ENCODE results near the gene CASR. TPM values are rescaled to one million over a fixed set of nuclear protein-coding genes. Genes with fewer than 3 reads are reported as not detected.
"Not testable (repeated sequence)": the region's sequence is repeated elsewhere in the genome, so short reads cannot be mapped to it uniquely, and the experiment has no call there.

Gene CASR
- total RNA-seq = not detected
- long read RNA-seq = 0 reads

GRCh38 chr3:122183521-122183892 is at the start of gene CASR:
CASR (plus strand) TSS chr3:122183668; CDS start chr3:122254190, 70,522 bp downstream.
- ATAC-seq (no peak), DNase-seq (no peak)
- intact Hi-C loops (cut with micrococcal nuclease) = no loop called here

GRCh38 chr3:122146466-122146865 is 37.0 kb upstream of the CASR start:
- no peak for DNase-seq
- ATAC-seq = no peak
- intact Hi-C loops (cut with micrococcal nuclease) = no loop called here

- intact Hi-C loops (cut with micrococcal nuclease) = no loop called here
- ATAC-seq = no peak
- no peak for DNase-seq
These were observed 34.4 kb upstream of the CASR start for GRCh38 chr3:122148941-122149627.

- DNase-seq (no peak), ATAC-seq (no peak)
- intact Hi-C loops (cut with micrococcal nuclease) = no loop called here
These were observed 32.0 kb upstream of the CASR start for GRCh38 chr3:122151480-122151879.

GRCh38 chr3:122164983-122165382 is 18.5 kb upstream of the CASR start:
- ATAC-seq; DNase-seq; intact Hi-C loops (cut with micrococcal nuclease): not testable (repeated sequence)

- DNase-seq = no peak
These were observed 15.8 kb upstream of the CASR start for GRCh38 chr3:122167630-122168029.

GRCh38 chr3:122168044-122168443 is 15.4 kb upstream of the CASR start:
- DNase-seq (no peak), ATAC-seq (no peak)
- intact Hi-C loops (cut with micrococcal nuclease) = no loop called here

More at GRCh38 chr3:122167630-122168029, 15.8 kb upstream of the CASR start:
- intact Hi-C loops (cut with micrococcal nuclease) = no loop called here
- no peak for ATAC-seq

- DNase-seq = no peak
- intact Hi-C loops (cut with micrococcal nuclease) = no loop called here
- no peak for ATAC-seq
These were observed 13.6 kb upstream of the CASR start for GRCh38 chr3:122169911-122170310.

GRCh38 chr3:122171361-122171760 is 12.1 kb upstream of the CASR start:
- DNase-seq; ATAC-seq; intact Hi-C loops (cut with micrococcal nuclease): not testable (repeated sequence)

- ATAC-seq (no peak), DNase-seq (no peak)
- intact Hi-C loops (cut with micrococcal nuclease) = no loop called here
These were observed 4.8 kb upstream of the CASR start for GRCh38 chr3:122178711-122179110.

GRCh38 chr3:122183893-122184590 is 574 bp downstream of the CASR start:
- DNase-seq (no peak), ATAC-seq (no peak)
- intact Hi-C loops (cut with micrococcal nuclease) = no loop called here

GRCh38 chr3:122184591-122184929 is 1.1 kb downstream of the CASR start:
- intact Hi-C loops (cut with micrococcal nuclease) = no loop called here
- DNase-seq (no peak), ATAC-seq (no peak)

GRCh38 chr3:122186372-122186771 is 2.9 kb downstream of the CASR start:
- DNase-seq (no peak), ATAC-seq (no peak)
- intact Hi-C loops (cut with micrococcal nuclease) = no loop called here

- ATAC-seq (no peak), DNase-seq (no peak)
- intact Hi-C loops (cut with micrococcal nuclease) = no loop called here
These were observed 5.3 kb downstream of the CASR start for GRCh38 chr3:122188737-122189136.

- no peak for ATAC-seq
- no peak for DNase-seq
- intact Hi-C loops (cut with micrococcal nuclease) = no loop called here
These were observed 5.9 kb downstream of the CASR start for GRCh38 chr3:122189357-122189756.

- intact Hi-C loops (cut with micrococcal nuclease) = no loop called here
- DNase-seq (no peak), ATAC-seq (no peak)
These were observed 7.1 kb downstream of the CASR start for GRCh38 chr3:122190525-122190924.

GRCh38 chr3:122198966-122199365 is 15.5 kb downstream of the CASR start:
- intact Hi-C loops (cut with micrococcal nuclease) = no loop called here
- DNase-seq = no peak
- ATAC-seq = no peak

GRCh38 chr3:122199552-122199951 is 16.1 kb downstream of the CASR start:
- ATAC-seq = no peak
- no peak for DNase-seq
- intact Hi-C loops (cut with micrococcal nuclease) = no loop called here

- no peak for DNase-seq
- ATAC-seq = no peak
- intact Hi-C loops (cut with micrococcal nuclease) = no loop called here
These were observed 17.2 kb downstream of the CASR start for GRCh38 chr3:122200661-122201060.

GRCh38 chr3:122201476-122201875 is 18.0 kb downstream of the CASR start:
- intact Hi-C loops (cut with micrococcal nuclease); DNase-seq; ATAC-seq: not testable (repeated sequence)

GRCh38 chr3:122208579-122208978 is 25.1 kb downstream of the CASR start:
- ATAC-seq = no peak
- DNase-seq = no peak
- intact Hi-C loops (cut with micrococcal nuclease) = no loop called here

Measured in left ventricle myocardium superior (tissue), 1 donor.